Measurements from ENCODE around the gene CNEP1R1.

- TF ChIP-seq POLR2A (IDR thresholded peaks at IDR 0.05) (no peak), CTCF (IDR thresholded peaks at IDR 0.05) (no peak)
Measured at GRCh38 chr16:50024207-50024606, 818 bp upstream of the CNEP1R1 start.
